Bronchial epithelial cell (primary cell): ENCODE measurements around the gene HSD17B12. TPM values are rescaled to one million over a fixed set of nuclear protein-coding genes. Genes with fewer than 3 reads are reported as not detected.
"Not testable (repeated sequence)": the region's sequence is repeated elsewhere in the genome, so short reads cannot be mapped to it uniquely, and the experiment has no call there.

ENCODE experiments used
- DNase-seq: peaks from one replicate; pipeline ENCODE4 v3.0.0-alpha.2; 2010; ENCODE audit warnings: low read depth
- FAIRE-seq: peaks from 2 replicates; lab custom pipeline; 2011; peaks lifted over from hg19 to GRCh38; lab: Jason Lieb, UNC
- H3K27me3 ChIP-seq: 2 replicates; pipeline ENCODE4 v1.5.1; 2011; ENCODE audit warnings: low read length; ENCODE audit not compliant: control insufficient read depth, insufficient read depth
- H3K36me3 ChIP-seq: 2 replicates; pipeline ENCODE4 v1.5.1; 2011; ENCODE audit warnings: low read length; ENCODE audit not compliant: control insufficient read depth, insufficient read depth
- H3K4me3 ChIP-seq: 2 replicates; pipeline ENCODE4 v1.5.1; 2011; ENCODE audit warnings: mild to moderate bottlenecking, low read depth, low read length, control low read depth
- CTCF ChIP-seq: IDR thresholded peaks from 2 replicates; pipeline ENCODE4 v1.5.1; 2011; ENCODE audit warnings: mild to moderate bottlenecking, moderate library complexity, low read length, control low read depth, inconsistent platforms; ENCODE audit not compliant: insufficient read depth, severe bottlenecking
- total RNA-seq: library from RNA; depleted of rRNA; stranded (reverse); fragments of >200 nt; gene quantifications from 2 replicates; pipeline ENCODE4 v1.2.1, GENCODE V29; 2014

The HSD17B12 gene
- total RNA-seq, 1 donor from 2014 or later = 103 TPM

DNA sequence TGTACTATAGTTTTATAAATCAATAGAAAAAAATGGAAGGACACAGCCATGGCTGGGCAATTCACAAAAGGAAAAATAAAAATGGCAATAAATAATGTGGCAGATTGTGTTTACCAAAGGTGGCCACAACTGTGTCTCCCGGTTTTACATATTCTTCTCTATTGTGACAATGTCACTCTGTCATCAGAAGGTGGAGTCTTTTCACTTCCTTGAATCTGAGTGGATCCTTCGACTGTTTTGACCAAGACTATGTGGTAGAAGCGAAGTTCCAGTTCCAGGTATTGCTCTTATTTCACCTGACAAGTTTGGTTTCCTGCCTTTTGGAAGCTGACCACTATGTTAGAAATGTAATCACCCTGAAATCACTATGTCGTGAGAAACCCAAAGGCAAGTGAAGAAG, 31.0 kb upstream of the HSD17B12 start:
- FAIRE-seq = no peak
- no peak for DNase-seq
- Histone ChIP-seq H3K36me3 (no peaks in the 10 kb centered on the region), H3K4me3 (no peak overlapping the region), H3K27me3 (no peaks in the 10 kb centered on the region)
- TF ChIP-seq CTCF = no peak

DNA sequence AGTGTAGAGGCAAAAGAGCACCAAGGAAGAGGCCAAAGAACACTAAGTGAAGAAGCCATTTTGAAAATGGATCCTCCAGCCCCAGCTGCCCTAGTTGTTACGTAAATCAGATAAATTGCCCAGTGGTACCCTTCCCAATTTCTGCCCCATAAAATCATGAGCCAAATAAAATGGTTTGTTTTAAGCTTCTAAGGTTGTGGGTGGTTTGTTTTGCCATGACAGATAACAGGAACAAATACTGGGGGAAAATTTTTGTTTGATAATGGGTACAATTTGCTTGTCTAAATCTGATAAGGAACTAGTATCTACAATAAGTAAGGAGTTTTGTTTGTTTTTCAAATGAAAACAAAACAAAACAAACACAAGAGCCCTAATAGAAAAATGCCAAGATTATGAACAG, 30.6 kb upstream of the HSD17B12 start:
- Histone ChIP-seq H3K27me3 (no peaks in the 10 kb centered on the region), H3K36me3 (no peaks in the 10 kb centered on the region), H3K4me3 (no peak overlapping the region)
- no peak for TF ChIP-seq CTCF
- DNase-seq (no peak), FAIRE-seq (no peak)

DNA sequence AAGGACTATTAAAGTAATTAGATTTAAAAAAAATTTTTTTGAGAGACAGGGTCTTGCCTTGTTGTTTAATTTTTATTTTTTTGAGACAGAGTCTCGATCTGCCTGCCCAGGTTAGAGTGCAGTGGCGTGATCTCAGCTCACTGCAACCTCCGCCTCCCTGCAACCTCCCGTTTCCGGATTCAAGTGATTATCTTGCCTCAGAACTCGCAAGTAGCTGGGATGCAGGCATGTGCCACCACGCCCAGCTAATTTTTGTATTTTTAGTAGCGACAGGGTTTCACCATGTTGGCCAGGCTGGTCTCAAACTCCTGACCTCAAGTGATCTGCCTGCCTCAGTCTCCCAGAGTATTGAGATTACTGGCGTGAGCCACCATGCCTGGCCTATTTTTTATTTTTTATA, 17.5 kb upstream of the HSD17B12 start:
- H3K36me3 ChIP-seq, DNase-seq, H3K27me3 ChIP-seq, FAIRE-seq, H3K4me3 ChIP-seq: not testable (repeated sequence)

DNA sequence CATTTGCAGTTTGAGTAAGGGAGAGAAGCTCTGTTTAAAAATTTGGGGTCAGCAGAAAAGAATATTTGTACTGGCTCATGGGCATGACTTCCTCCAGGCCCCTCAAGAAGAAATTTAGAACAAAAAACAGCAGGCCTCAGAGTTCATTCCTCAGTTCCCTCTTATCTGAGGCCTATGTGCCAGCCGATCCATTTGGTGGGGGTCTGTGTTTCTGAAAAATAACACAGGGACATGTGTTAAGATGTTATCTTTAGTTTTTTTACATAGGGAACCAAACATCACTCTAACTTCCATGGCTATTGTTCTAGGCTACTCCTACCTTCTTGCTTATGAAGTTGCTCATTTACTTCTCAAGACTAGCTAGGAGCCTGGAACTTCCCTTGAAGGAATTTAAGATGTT, 16.2 kb upstream of the HSD17B12 start:
- peaks cover 3% of the 10 kb centered on the region for H3K27me3 ChIP-seq
- no peaks in the 10 kb centered on the region for H3K36me3 ChIP-seq
- FAIRE-seq = no peak
- DNase-seq = no peak
- no peak overlapping the region for H3K4me3 ChIP-seq
- no peak for TF ChIP-seq CTCF

DNA sequence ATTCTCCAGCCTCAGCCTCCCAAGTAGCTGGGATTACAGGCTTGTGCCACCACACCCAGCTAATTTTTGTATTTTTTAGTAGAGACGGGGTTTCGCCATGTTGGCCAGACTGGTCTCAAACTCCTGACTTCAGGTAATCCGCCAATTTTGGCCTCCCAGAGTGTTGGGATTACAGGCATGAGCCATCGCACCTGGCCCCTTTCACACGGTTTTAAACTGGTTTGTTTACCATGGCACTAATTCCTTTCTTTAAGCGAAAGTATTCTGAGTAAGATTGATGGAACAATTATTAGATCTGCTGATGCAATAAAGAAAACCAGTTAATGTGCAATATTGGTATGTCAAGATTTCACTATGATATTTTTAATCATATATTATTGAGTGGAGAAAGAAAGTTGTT, 9.3 kb upstream of the HSD17B12 start:
- not testable (repeated sequence) for H3K4me3 ChIP-seq, H3K27me3 ChIP-seq, DNase-seq, FAIRE-seq, H3K36me3 ChIP-seq

GRCh38 chr11:43674560-43674959, 6.0 kb upstream of the HSD17B12 start:
- no peaks in the 10 kb centered on the region for H3K36me3 ChIP-seq

More at GRCh38 chr11:43674560-43674959, 6.0 kb upstream of the HSD17B12 start:
- DNase-seq = no peak
- no peak for TF ChIP-seq CTCF
- no peak for FAIRE-seq
- no peak overlapping the region for H3K4me3 ChIP-seq
- H3K27me3 ChIP-seq = no peaks in the 10 kb centered on the region
